H1 (cell line): ENCODE data around the gene TMEM40. TPM values are rescaled to one million over a fixed set of nuclear protein-coding genes. Genes with fewer than 3 reads are reported as not detected.

ENCODE experiments used
- CTCF ChIA-PET: fragments of 300-600 bp; sonication (Branson Sonifier 250); formaldehyde crosslinking; loops from one replicate; lab custom pipeline; 2021; ENCODE audit not compliant: partially characterized antibody; lab: Charles Lee
- POLR2A ChIA-PET: fragments of 300-600 bp; sonication (Branson Sonifier 250); formaldehyde crosslinking; loops from one replicate; lab custom pipeline; 2021; ENCODE audit warnings: inconsistent platforms; ENCODE audit not compliant: partially characterized antibody; lab: Charles Lee
- DNase-seq, 2 experiments: peaks; one replicate each; pipeline versions ENCODE4 v3.0.0 to v3.0.0-alpha.2; 2010 to 2022; ENCODE audit warnings: low spot score in 2 of 2, low read depth in 1 of 2, mixed read lengths in 1 of 2
- FAIRE-seq: peaks from 2 replicates; lab custom pipeline; 2011; peaks lifted over from hg19 to GRCh38; lab: Jason Lieb, UNC
- H2AFZ ChIP-seq: 2 replicates; pipeline ENCODE4 v1.8.1; 2012; ENCODE audit warnings: low read length, inconsistent platforms
- H2AK5ac ChIP-seq: 2 replicates; pipeline ENCODE4 v1.6.1; 2013; ENCODE audit warnings: low read depth, low read length
- H2BK120ac ChIP-seq: replicated peaks from 2 replicates; pipeline ENCODE3; 2013; ENCODE audit warnings: low read depth, low read length, inconsistent platforms
- H2BK12ac ChIP-seq: 2 replicates; pipeline ENCODE4 v1.6.1; 2013; ENCODE audit warnings: low read depth, low read length
- H2BK15ac ChIP-seq: 2 replicates; pipeline ENCODE4 v1.6.1; 2013; ENCODE audit warnings: low read length
- H2BK20ac ChIP-seq: 2 replicates; pipeline ENCODE4 v1.6.1; 2013; ENCODE audit warnings: low read length
- H2BK5ac ChIP-seq: 2 replicates; pipeline ENCODE4 v1.6.1; 2013; ENCODE audit warnings: low read depth, low read length
- H3K14ac ChIP-seq: 2 replicates; pipeline ENCODE4 v1.6.1; 2013; ENCODE audit warnings: inconsistent platforms; ENCODE audit not compliant: insufficient read length
- H3K18ac ChIP-seq: 2 replicates; pipeline ENCODE4 v1.6.1; 2013; ENCODE audit warnings: low read length; ENCODE audit errors: extremely low read depth
- H3K23ac ChIP-seq: 2 replicates; pipeline ENCODE4 v1.6.1; 2013; ENCODE audit warnings: inconsistent platforms; ENCODE audit not compliant: insufficient read length
- H3K23me2 ChIP-seq: 2 replicates; pipeline ENCODE4 v1.6.1; 2013; ENCODE audit warnings: low read depth, low read length
- H3K27ac ChIP-seq: 2 replicates; pipeline ENCODE4 v1.6.1; 2011; ENCODE audit warnings: low read depth, low read length, inconsistent platforms
- H3K27me3 ChIP-seq, 4 experiments: replicated peaks in 1 of 4; 1 replicate in 1 of 4; 2 replicates in 3 of 4; pipeline versions ENCODE4 v1.6.1 to v1.8.1; 2011 to 2013; ENCODE audit warnings: low read length in 3 of 4, mild to moderate bottlenecking in 3 of 4, inconsistent platforms in 2 of 4, mixed read lengths in 2 of 4, moderate library complexity in 1 of 4; ENCODE audit not compliant: control insufficient read depth in 3 of 4, insufficient read depth in 3 of 4; ENCODE audit errors: extremely low read depth in 1 of 4
- H3K36me3 ChIP-seq, 4 experiments: 2 replicates each; pipeline versions ENCODE4 v1.6.1 to v1.8.1; 2011 to 2013; ENCODE audit warnings: mild to moderate bottlenecking in 4 of 4, low read length in 3 of 4, moderate library complexity in 2 of 4, control low read depth in 1 of 4, inconsistent platforms in 1 of 4; ENCODE audit not compliant: insufficient read depth in 4 of 4, control insufficient read depth in 2 of 4
- H3K4ac ChIP-seq: replicated peaks from 2 replicates; pipeline ENCODE3; 2013; ENCODE audit warnings: low read length, low read depth, mixed read lengths, inconsistent platforms; ENCODE audit not compliant: insufficient read length
- H3K4me1 ChIP-seq, 4 experiments: replicated peaks in 1 of 4; 1 replicate in 1 of 4; 2 replicates in 3 of 4; pipeline versions ENCODE4 v1.6.1 to v1.8.1; 2011 to 2013; ENCODE audit warnings: low read length in 3 of 4, inconsistent platforms in 2 of 4, mixed read lengths in 1 of 4; ENCODE audit not compliant: insufficient read depth in 4 of 4, control insufficient read depth in 3 of 4
- H3K4me2 ChIP-seq, 2 experiments: 2 replicates each; pipeline versions ENCODE4 v1.6.1 to v1.8.1; 2011 to 2013; ENCODE audit warnings: low read depth in 2 of 2, low read length in 2 of 2, control low read depth in 1 of 2, inconsistent platforms in 1 of 2, mild to moderate bottlenecking in 1 of 2; ENCODE audit not compliant: insufficient read depth in 1 of 2
- H3K4me3 ChIP-seq, 4 experiments: fragments of 200-600, 300-600 bp in 1 of 4; sonication (generic), shearing (Covaris generic), sonication (Bioruptor Twin) in 1 of 4; 2 replicates each; pipeline versions ENCODE4 v1.5.1 to v1.8.1; 2011 to 2016; ENCODE audit warnings: low read length in 4 of 4, low read depth in 3 of 4, control low read depth in 2 of 4, inconsistent platforms in 2 of 4, mild to moderate bottlenecking in 2 of 4, mixed read lengths in 1 of 4, moderate library complexity in 1 of 4; ENCODE audit not compliant: insufficient read depth in 2 of 4; ENCODE audit errors: extremely low read depth in 1 of 4
- H3K56ac ChIP-seq: replicated peaks from 2 replicates; pipeline ENCODE3; 2013; ENCODE audit warnings: low read depth, mild to moderate bottlenecking, mixed read lengths, low read length, inconsistent platforms; ENCODE audit not compliant: insufficient read length
- H3K79me1 ChIP-seq: 2 replicates; pipeline ENCODE4 v1.6.1; 2013; ENCODE audit warnings: low read depth, low read length, control low read depth
- H3K79me2 ChIP-seq, 2 experiments: 2 replicates each; pipeline versions ENCODE4 v1.6.1 to v1.8.1; 2012 to 2013; ENCODE audit warnings: low read length in 2 of 2, mild to moderate bottlenecking in 2 of 2, inconsistent platforms in 1 of 2; ENCODE audit not compliant: insufficient read depth in 2 of 2, control insufficient read depth in 1 of 2
- H3K9ac ChIP-seq, 4 experiments: replicated peaks in 1 of 4; 1 replicate in 1 of 4; 2 replicates in 3 of 4; pipeline versions ENCODE4 v1.6.1 to v1.8.1; 2011 to 2013; ENCODE audit warnings: low read depth in 3 of 4, low read length in 3 of 4, control low read depth in 2 of 4, mild to moderate bottlenecking in 2 of 4, moderate library complexity in 2 of 4, inconsistent platforms in 1 of 4; ENCODE audit errors: extremely low read depth in 1 of 4
- H3K9me3 ChIP-seq, 2 experiments: 2 replicates each; pipeline versions ENCODE4 v1.6.1 to v1.8.1; 2012 to 2013; ENCODE audit warnings: mild to moderate bottlenecking in 2 of 2, moderate library complexity in 2 of 2, control low read depth in 1 of 2, inconsistent platforms in 1 of 2, low read depth in 1 of 2, low read length in 1 of 2, mixed read lengths in 1 of 2; ENCODE audit not compliant: insufficient read depth in 2 of 2
- H4K20me1 ChIP-seq, 2 experiments: replicated peaks in 1 of 2; 2 replicates each; pipeline versions ENCODE3 to v1.8.1; 2011 to 2013; ENCODE audit warnings: inconsistent platforms in 2 of 2, low read length in 2 of 2, mild to moderate bottlenecking in 1 of 2; ENCODE audit not compliant: insufficient read depth in 2 of 2, control insufficient read depth in 1 of 2
- H4K5ac ChIP-seq: 2 replicates; pipeline ENCODE4 v1.6.1; 2013; ENCODE audit warnings: low read length, low read depth, mixed read lengths, inconsistent platforms; ENCODE audit not compliant: insufficient read length
- H4K8ac ChIP-seq: 2 replicates; pipeline ENCODE4 v1.8.0; 2013; ENCODE audit warnings: mild to moderate bottlenecking, moderate library complexity, low read length, inconsistent platforms; ENCODE audit not compliant: insufficient read depth; ENCODE audit errors: extremely low read depth
- H4K91ac ChIP-seq: replicated peaks from 2 replicates; pipeline ENCODE3; 2013; ENCODE audit warnings: low read length, mixed read lengths, inconsistent platforms; ENCODE audit not compliant: insufficient read length
- CHD1 ChIP-seq: IDR thresholded peaks from 2 replicates; pipeline ENCODE4 v1.6.1; 2012; ENCODE audit warnings: low read depth, low read length, improper control_type of control experiment
- CHD2 ChIP-seq: IDR thresholded peaks from 2 replicates; pipeline ENCODE4 v1.6.1; 2012; ENCODE audit warnings: low read length, improper control_type of control experiment
- KDM5A ChIP-seq: fragments of 200-600 bp; IDR thresholded peaks from 2 replicates; pipeline ENCODE4 v1.7.1; 2012; ENCODE audit warnings: mild to moderate bottlenecking, low read length, inconsistent platforms, mixed read lengths
- POLR2AphosphoS5 ChIP-seq: IDR thresholded peaks from 2 replicates; pipeline ENCODE4 v1.6.1; 2011; ENCODE audit warnings: low read depth, low read length
- SIRT6 ChIP-seq: IDR thresholded peaks from one replicate; pipeline ENCODE4 v1.7.1; 2012; ENCODE audit warnings: low read length, inconsistent platforms
- SRF ChIP-seq: IDR thresholded peaks from 2 replicates; pipeline ENCODE4 v1.6.1; 2011; ENCODE audit warnings: mild to moderate bottlenecking, low read depth, low read length, moderate library complexity
- TEAD4 ChIP-seq: IDR thresholded peaks from 2 replicates; pipeline ENCODE4 v1.6.1; 2012; ENCODE audit warnings: low read depth, low read length, inconsistent platforms, mixed read lengths
- ZNF274 ChIP-seq: IDR thresholded peaks from 2 replicates; pipeline ENCODE4 v1.7.0; 2012; ENCODE audit warnings: low read length, borderline replicate concordance; ENCODE audit errors: extremely low read depth
- WGBS, 2 experiments: shearing (Covaris generic) in 1 of 2; methylation state at CpG; one replicate each; pipeline versions ENCODE4 v1.1.6 to v1.1.7; 2013 to 2015; ENCODE audit warnings: low lambda C conversion rate in 2 of 2, mixed read lengths in 2 of 2, inconsistent platforms in 1 of 2, low coverage in 1 of 2, missing lambda C conversion rate in 1 of 2; ENCODE audit not compliant: insufficient replicate concordance in 2 of 2, insufficient coverage in 1 of 2, insufficient read length in 1 of 2; ENCODE audit errors: extremely low coverage in 1 of 2, missing lambda C conversion rate in 1 of 2; 5-methylcytosine and 5-hydroxymethylcytosine counted together
- polyA plus RNA-seq, 7 experiments: library from polyadenylated mRNA; depleted of rRNA in 3 of 7; stranded (reverse) in 5 of 7; unstranded in 2 of 7; fragments of >200 nt in 5 of 7; fragments of 200-250 nt in 2 of 7; gene quantifications; 1 replicate in 5 of 7; 2 replicates in 1 of 7; 4 replicates in 1 of 7; pipeline versions ENCODE4 v1.2.1 to v1.2.3, GENCODE V29; 2011 to 2013; ENCODE audit warnings: missing spikeins in 2 of 7, mixed read lengths in 2 of 7
- total RNA-seq: library from RNA; stranded (reverse); fragmentation: NEBNext Ultra II Directional; extraction: Animal tissue kit (Norgen Biotek cat#: 25700); gene quantifications from 2 replicates; pipeline ENCODE4 v1.2.1, GENCODE V29; 2021

Gene TMEM40
- total and polyA plus RNA-seq, 2 of the 8 experiments (the other 6 are each of a cell fraction or from before 2014, with no cell fraction given) = 0.18 TPM; not detected in 1

DNA sequence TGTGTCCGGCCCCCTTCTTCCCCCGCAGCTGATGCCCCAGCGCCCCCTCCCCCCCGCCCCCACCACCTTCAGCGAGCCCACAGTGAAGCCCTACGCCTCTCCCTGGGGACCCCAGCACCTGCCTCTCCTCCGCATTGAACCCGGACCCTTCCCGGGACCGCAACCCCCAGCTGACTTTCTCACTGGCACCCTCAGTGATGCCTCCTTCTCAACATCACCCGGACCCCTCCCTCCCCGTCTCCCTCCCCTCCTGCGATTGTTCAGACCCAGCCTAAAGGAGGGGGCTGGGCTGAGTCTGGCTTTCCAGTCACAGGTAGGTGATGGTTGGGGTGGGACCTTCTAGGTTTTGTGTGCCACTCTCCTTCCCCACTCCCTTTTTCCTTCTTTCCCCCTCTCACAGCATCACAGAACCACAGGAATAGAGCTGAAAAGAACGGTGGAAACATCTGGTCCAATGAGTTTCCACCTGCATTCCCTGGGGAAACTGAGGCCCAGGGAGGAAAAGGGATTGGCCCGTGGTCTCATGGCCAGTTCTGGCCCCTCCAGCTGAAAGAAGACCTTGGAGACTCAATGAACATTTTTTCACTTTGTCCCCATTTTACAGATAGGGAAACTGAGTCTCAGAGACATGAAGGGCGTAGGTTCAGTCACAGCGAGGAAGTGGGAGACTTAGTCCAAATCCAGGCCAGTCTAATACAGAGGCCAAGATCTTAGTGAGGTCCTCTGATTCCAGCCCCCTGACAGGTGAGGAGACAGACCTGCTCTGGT, 38.2 kb upstream of the TMEM40 start:
- 37% methylated on average over 10 of the region's 17 CpGs; no CpG with 5 or more reads in 1 of the 2 experiments for WGBS, 2 experiments
- Histone ChIP-seq H3K4ac (no peak overlapping the region), H2BK120ac (no peak overlapping the region), H2BK5ac (no peak overlapping the region), H3K14ac (no peak overlapping the region), H2BK15ac (0 out of 2 replicates have a peak overlapping the region, but pooled peaks have one; percentile 53), H2AFZ (0 out of 2 replicates have a peak overlapping the region, but pooled peaks have one; percentile 49), H4K20me1 (peaks cover 1 to 2% of the 10 kb centered on the region in 2 experiments), H3K36me3 (no peaks in the 10 kb centered on the region), H3K23me2 (peaks cover 6% of the 10 kb centered on the region; the same call in 1 of the 2 replicates), H2BK20ac (no peak overlapping the region), H3K4me1 (peaks cover 0 to 10% (median 2%) of the 10 kb centered on the region in 4 experiments; a peak in 4 of 7 replicates), H4K91ac (no peak overlapping the region), H3K27me3 (no peaks in the 10 kb centered on the region), H3K4me2 (peak overlapping the region; percentile 46 to 96), H3K9ac (peak overlapping the region in 1 of 4 experiments; percentile 63; a peak in 1 of 7 replicates), H4K5ac (no peak overlapping the region)
- FAIRE-seq (no peak), DNase-seq (no peak)
- POLR2A ChIA-PET = interaction anchor here (0.6 to 4.7 kb wide), 12 partner anchors 9 to 1221 kb away, joined by 3 to 33 read pairs (median 5); partner anchors contain the start of genes RAF1, RPL32 and TMEM40
- TF ChIP-seq SIRT6 (no peak), CHD2 (no peak), CHD1 (no peak), SRF (no peak), TEAD4 (no peak), POLR2AphosphoS5 (no peak), ZNF274 (no peak), KDM5A (no peak)
- TF ChIP-seq, all 59 proteins: peak for 0
- Histone ChIP-seq H3K4me3 (peak overlapping the region; percentile 69 to 88 (median 85)), H2BK12ac (0 out of 2 replicates have a peak overlapping the region, but pooled peaks have one; percentile 60), H3K23ac (no peak overlapping the region), H3K9me3 (no peaks in the 10 kb centered on the region), H3K27ac (no peak overlapping the region), H3K79me2 (no peaks in the 10 kb centered on the region), H2AK5ac (no peak overlapping the region), H3K56ac (no peak overlapping the region), H4K8ac (no peak overlapping the region), H3K18ac (no peak overlapping the region; the same call in none of the 2 replicates), H3K79me1 (no peaks in the 10 kb centered on the region; the same call in 1 of the 2 replicates)
- CTCF ChIA-PET = interaction anchor here (0.6 to 5.5 kb wide), 8 partner anchors 10 to 95 kb away, joined by 3 to 52 read pairs (median 4); no protein-coding TSS in a partner anchor
